ENCODE results near the gene ATP8A1.

Gene ATP8A1

DNA sequence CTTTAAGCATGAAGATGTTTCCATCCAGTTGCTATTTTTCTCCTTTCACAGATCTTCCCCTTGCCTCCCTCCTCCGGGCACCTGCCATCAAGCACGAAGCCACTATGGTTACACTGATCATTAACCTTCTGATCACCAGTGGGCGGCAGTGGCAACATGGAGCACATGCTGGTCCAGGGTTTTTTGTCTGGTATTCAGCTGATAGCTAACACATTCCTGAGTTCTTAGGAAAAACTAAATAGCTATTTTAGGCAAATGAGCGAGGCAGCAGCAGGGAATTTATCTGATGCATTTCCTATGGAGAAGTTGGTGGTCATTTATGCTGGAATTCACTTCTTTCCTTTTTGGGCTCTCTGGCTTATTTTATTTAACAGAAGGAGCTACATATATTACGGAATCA is 236.8 kb downstream of the ATP8A1 start:
- H3K36me3 ChIP-seq (ENCODE audit: control insufficient read depth, low read length), result peaks cover 42% of the 10 kb centered on the region
- no peak overlapping the region for H3K27ac ChIP-seq (ENCODE audit: low read depth, low read length)

DNA sequence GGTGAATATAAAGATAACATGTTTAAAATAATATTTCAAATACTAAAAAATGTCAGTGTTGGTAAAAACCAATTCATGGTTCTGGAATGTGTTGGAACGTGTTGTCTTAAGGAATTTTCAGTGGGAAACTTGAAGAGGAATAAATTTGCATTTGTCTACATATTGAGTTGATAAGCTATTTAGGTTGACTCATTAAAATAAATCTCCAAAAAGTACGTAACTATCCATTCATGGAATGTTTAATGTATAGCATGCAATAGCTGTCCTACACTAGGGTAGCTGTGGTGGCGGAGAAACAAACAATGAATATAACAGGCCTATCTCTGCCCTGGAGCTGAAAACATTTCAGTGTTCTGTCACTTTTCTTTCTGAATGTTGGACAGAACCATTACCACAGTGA is 239.4 kb downstream of the ATP8A1 start:
- H3K36me3 ChIP-seq (ENCODE audit: control insufficient read depth, low read length), result peaks cover 53% of the 10 kb centered on the region
- no peak overlapping the region for H3K27ac ChIP-seq (ENCODE audit: low read depth, low read length)
- no peaks in the 10 kb centered on the region for H3F3A ChIP-seq (ENCODE audit: control insufficient read depth, insufficient read depth)
- H3K4me3 ChIP-seq (ENCODE audit: low read length), result no peak overlapping the region
- no peaks in the 10 kb centered on the region for H3K9me2 ChIP-seq (replicated peaks; ENCODE audit: control insufficient read depth, low read length)
- TF ChIP-seq, protein P1, sequence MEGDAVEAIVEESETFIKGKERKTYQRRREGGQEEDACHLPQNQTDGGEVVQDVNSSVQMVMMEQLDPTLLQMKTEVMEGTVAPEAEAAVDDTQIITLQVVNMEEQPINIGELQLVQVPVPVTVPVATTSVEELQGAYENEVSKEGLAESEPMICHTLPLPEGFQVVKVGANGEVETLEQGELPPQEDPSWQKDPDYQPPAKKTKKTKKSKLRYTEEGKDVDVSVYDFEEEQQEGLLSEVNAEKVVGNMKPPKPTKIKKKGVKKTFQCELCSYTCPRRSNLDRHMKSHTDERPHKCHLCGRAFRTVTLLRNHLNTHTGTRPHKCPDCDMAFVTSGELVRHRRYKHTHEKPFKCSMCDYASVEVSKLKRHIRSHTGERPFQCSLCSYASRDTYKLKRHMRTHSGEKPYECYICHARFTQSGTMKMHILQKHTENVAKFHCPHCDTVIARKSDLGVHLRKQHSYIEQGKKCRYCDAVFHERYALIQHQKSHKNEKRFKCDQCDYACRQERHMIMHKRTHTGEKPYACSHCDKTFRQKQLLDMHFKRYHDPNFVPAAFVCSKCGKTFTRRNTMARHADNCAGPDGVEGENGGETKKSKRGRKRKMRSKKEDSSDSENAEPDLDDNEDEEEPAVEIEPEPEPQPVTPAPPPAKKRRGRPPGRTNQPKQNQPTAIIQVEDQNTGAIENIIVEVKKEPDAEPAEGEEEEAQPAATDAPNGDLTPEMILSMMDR (IDR thresholded peaks at IDR 0.05; ENCODE audit: low read depth, low read length, poor library complexity, severe bottlenecking), result no peak
- no peak for TF ChIP-seq EZH2phosphoT487 (IDR thresholded peaks at IDR 0.05; ENCODE audit: borderline replicate concordance, low read length)
- H3K27me3 ChIP-seq (ENCODE audit: control insufficient read depth, low read length), result no peaks in the 10 kb centered on the region
- H4K20me1 ChIP-seq (ENCODE audit: control insufficient read depth, insufficient read depth, low read depth, low read length), result no peaks in the 10 kb centered on the region
- H3K9me3 ChIP-seq (ENCODE audit: control insufficient read depth, insufficient read depth, low read length), result no peaks in the 10 kb centered on the region
- H3K79me2 ChIP-seq (ENCODE audit: control insufficient read depth, low read length), result no peaks in the 10 kb centered on the region
- no peaks in the 10 kb centered on the region for H3K4me1 ChIP-seq (ENCODE audit: control insufficient read depth, low read length)
- no peak overlapping the region for H3K4me2 ChIP-seq (ENCODE audit: low read length)

More for the DNA sequence above, 236.8 kb downstream of the ATP8A1 start:
- TF ChIP-seq, protein P1 (IDR thresholded peaks at IDR 0.05; ENCODE audit: low read depth, low read length, poor library complexity, severe bottlenecking), result no peak
- TF ChIP-seq EZH2phosphoT487 (IDR thresholded peaks at IDR 0.05; ENCODE audit: borderline replicate concordance, low read length), result no peak
- H4K20me1 ChIP-seq (ENCODE audit: control insufficient read depth, insufficient read depth, low read depth, low read length), result no peaks in the 10 kb centered on the region
- no peaks in the 10 kb centered on the region for H3K9me3 ChIP-seq (ENCODE audit: control insufficient read depth, insufficient read depth, low read length)
- H3K4me1 ChIP-seq (ENCODE audit: control insufficient read depth, low read length), result no peaks in the 10 kb centered on the region
- H3K4me2 ChIP-seq (ENCODE audit: low read length), result no peak overlapping the region
- no peaks in the 10 kb centered on the region for H3F3A ChIP-seq (ENCODE audit: control insufficient read depth, insufficient read depth)
- no peak overlapping the region for H3K4me3 ChIP-seq (ENCODE audit: low read length)
- H3K79me2 ChIP-seq (ENCODE audit: control insufficient read depth, low read length), result no peaks in the 10 kb centered on the region
- H3K27me3 ChIP-seq (ENCODE audit: control insufficient read depth, low read length), result no peaks in the 10 kb centered on the region
- H3K9me2 ChIP-seq (replicated peaks; ENCODE audit: control insufficient read depth, low read length), result no peaks in the 10 kb centered on the region

DNA sequence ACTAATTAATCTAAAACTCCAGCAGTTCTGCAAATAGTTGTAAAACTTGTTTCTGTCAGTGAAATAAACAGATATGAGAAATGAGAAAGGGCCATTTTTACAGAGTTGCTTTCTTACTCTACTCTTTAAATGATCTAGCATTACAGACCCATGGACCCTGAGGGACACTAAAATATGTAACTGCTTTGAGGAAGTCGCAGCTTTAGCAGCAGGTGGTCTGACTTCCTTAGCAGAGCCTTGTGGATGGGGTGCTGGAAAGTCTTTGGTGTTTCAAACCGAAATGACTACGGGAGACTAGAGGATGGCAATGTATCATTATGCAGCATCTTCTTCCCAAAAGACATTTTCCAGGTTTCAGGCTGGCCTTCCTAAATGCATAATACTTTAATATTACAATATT is 240.9 kb downstream of the ATP8A1 start:
- Histone ChIP-seq H3K4me2 (ENCODE audit: low read length) (no peak overlapping the region), H3K27ac (ENCODE audit: low read depth, low read length) (no peak overlapping the region), H3K4me3 (ENCODE audit: low read length) (no peak overlapping the region), H3K36me3 (ENCODE audit: control insufficient read depth, low read length) (peaks cover 42% of the 10 kb centered on the region), H3K79me2 (ENCODE audit: control insufficient read depth, low read length) (no peaks in the 10 kb centered on the region), H4K20me1 (ENCODE audit: control insufficient read depth, insufficient read depth, low read depth, low read length) (no peaks in the 10 kb centered on the region), H3K9me2 (replicated peaks; ENCODE audit: control insufficient read depth, low read length) (no peaks in the 10 kb centered on the region), H3K4me1 (ENCODE audit: control insufficient read depth, low read length) (no peaks in the 10 kb centered on the region), H3F3A (ENCODE audit: control insufficient read depth, insufficient read depth) (no peaks in the 10 kb centered on the region), H3K27me3 (ENCODE audit: control insufficient read depth, low read length) (no peaks in the 10 kb centered on the region), H3K9me3 (ENCODE audit: control insufficient read depth, insufficient read depth, low read length) (no peaks in the 10 kb centered on the region)
- TF ChIP-seq EZH2phosphoT487 (IDR thresholded peaks at IDR 0.05; ENCODE audit: borderline replicate concordance, low read length), result no peak
- TF ChIP-seq, protein P1 (IDR thresholded peaks at IDR 0.05; ENCODE audit: low read depth, low read length, poor library complexity, severe bottlenecking), result no peak

DNA sequence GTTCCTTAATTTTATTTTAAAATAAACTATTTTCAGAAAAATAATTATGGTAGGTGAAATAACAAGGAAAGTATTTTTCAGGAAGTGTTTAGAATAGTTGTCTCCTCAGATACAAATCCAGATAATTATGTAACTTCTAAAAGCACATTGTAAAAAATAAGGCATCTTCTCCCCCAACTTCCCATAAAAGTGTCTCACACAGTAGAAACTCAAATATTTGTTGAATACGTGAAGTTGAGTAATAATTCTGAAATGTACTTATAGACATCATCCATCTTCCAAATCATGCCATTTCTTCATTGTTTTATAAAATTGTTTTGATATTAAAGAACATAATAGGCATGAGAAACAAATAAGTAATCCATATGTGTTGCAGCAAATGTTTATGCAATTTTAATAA is 241.6 kb downstream of the ATP8A1 start:
- Histone ChIP-seq H3F3A (ENCODE audit: control insufficient read depth, insufficient read depth) (no peaks in the 10 kb centered on the region), H3K36me3 (ENCODE audit: control insufficient read depth, low read length) (peaks cover 39% of the 10 kb centered on the region), H3K4me1 (ENCODE audit: control insufficient read depth, low read length) (no peaks in the 10 kb centered on the region), H3K9me3 (ENCODE audit: control insufficient read depth, insufficient read depth, low read length) (no peaks in the 10 kb centered on the region), H3K4me3 (ENCODE audit: low read length) (no peak overlapping the region), H3K4me2 (ENCODE audit: low read length) (no peak overlapping the region), H3K79me2 (ENCODE audit: control insufficient read depth, low read length) (no peaks in the 10 kb centered on the region), H4K20me1 (ENCODE audit: control insufficient read depth, insufficient read depth, low read depth, low read length) (no peaks in the 10 kb centered on the region), H3K9me2 (replicated peaks; ENCODE audit: control insufficient read depth, low read length) (no peaks in the 10 kb centered on the region), H3K27me3 (ENCODE audit: control insufficient read depth, low read length) (no peaks in the 10 kb centered on the region), H3K27ac (ENCODE audit: low read depth, low read length) (no peak overlapping the region)
- TF ChIP-seq, protein P1 (IDR thresholded peaks at IDR 0.05; ENCODE audit: low read depth, low read length, poor library complexity, severe bottlenecking), result no peak
- TF ChIP-seq EZH2phosphoT487 (IDR thresholded peaks at IDR 0.05; ENCODE audit: borderline replicate concordance, low read length), result no peak
